ENCODE results near the gene SCAMP4. TPM values are rescaled to one million over a fixed set of nuclear protein-coding genes. Genes with fewer than 3 reads are reported as not detected.

The SCAMP4 gene
- total RNA-seq, 1 experiment from 2014 or later: 69.0 TPM

- Histone ChIP-seq H3K14ac (ENCODE audit: insufficient read depth, low read length) (no peak overlapping the region), H2AK5ac (ENCODE audit: insufficient read length, low read length) (no peak overlapping the region), H2BK20ac (ENCODE audit: low read depth, low read length, poor library complexity, severe bottlenecking) (no peak overlapping the region), H3K18ac (ENCODE audit: insufficient read length, low read depth, low read length) (no peak overlapping the region), H3T11ph (ENCODE audit: low read length) (no peak overlapping the region), H3K4ac (ENCODE audit: low read depth, low read length) (no peak overlapping the region), H3K23ac (ENCODE audit: insufficient read length, low read depth, low read length) (no peak overlapping the region), H3K27me3 (ENCODE audit: insufficient read depth, low read length) (no peaks in the 10 kb centered on the region), H3K56ac (ENCODE audit: insufficient read length, low read depth, low read length) (no peak overlapping the region), H2BK120ac (ENCODE audit: low read depth, low read length, poor library complexity, severe bottlenecking) (no peak overlapping the region), H2BK5ac (ENCODE audit: insufficient read length, low read length) (no peak overlapping the region), H2AFZ (ENCODE audit: low read length) (no peak overlapping the region), H3K79me2 (ENCODE audit: insufficient read depth, low read length) (peaks cover 15% of the 10 kb centered on the region; the same call in 1 of the 2 replicates), H4K20me1 (ENCODE audit: control insufficient read depth, insufficient read depth, insufficient read length) (no peaks in the 10 kb centered on the region), H3K4me1 (ENCODE audit: insufficient read depth, low read length) (no peaks in the 10 kb centered on the region), H4K91ac (ENCODE audit: insufficient read length, low read depth, low read length) (no peak overlapping the region), H2BK12ac (ENCODE audit: insufficient read length, low read depth, low read length) (no peak overlapping the region), H3K23me2 (ENCODE audit: insufficient read length, low read depth, low read length, poor library complexity, severe bottlenecking) (no peaks in the 10 kb centered on the region), H4K8ac (replicated peaks; ENCODE audit: insufficient read length, low read depth, low read length) (no peak overlapping the region), H3K4me2 (ENCODE audit: insufficient read depth, insufficient read length, low read length) (no peak overlapping the region), H3K27ac (ENCODE audit: insufficient read length, low read depth, low read length) (no peak overlapping the region), H2BK15ac (ENCODE audit: low read depth, low read length) (no peak overlapping the region), H3K9me3 (ENCODE audit: control insufficient read depth, low read depth, low read length) (no peaks in the 10 kb centered on the region), H3K9ac (ENCODE audit: extremely low read depth, insufficient read length, low read length) (no peak overlapping the region), H4K5ac (ENCODE audit: insufficient read length, low read depth, low read length) (no peak overlapping the region), H3K79me1 (ENCODE audit: insufficient read depth, low read depth, low read length, poor library complexity, severe bottlenecking) (peaks cover 4% of the 10 kb centered on the region)
- no peak for DNase-seq
- no CpG with 5 or more reads among the region's 13 CpGs for WGBS (ENCODE audit: extremely low coverage, insufficient read length, low lambda C conversion rate)
- Mint-ChIP-seq H3K27me3 (ENCODE audit: low read depth) (no peaks in the 10 kb centered on the region), H3K4me3 (no peak overlapping the region), H3K9me3 (no peaks in the 10 kb centered on the region), H3K27ac (peak overlapping the region in 1 of 3 experiments; percentile 74; a peak in 1 of 7 replicates), H3K36me3 (ENCODE audit: insufficient read depth in 1 of 3, low read depth in 3 of 3) (peaks cover 8 to 19% (median 13%) of the 10 kb centered on the region in 3 experiments), H3K4me1 (no peaks in the 10 kb centered on the region)
- TF ChIP-seq CTCF (conservative IDR thresholded peaks at IDR 0.05): no peak
Measured at GRCh38 chr19:1911098-1911497, 5.9 kb downstream of the SCAMP4 start.

All from H9 (cell line).